WTC11 (cell line): ENCODE measurements around the gene SPTAN1. TPM values are rescaled to one million over a fixed set of nuclear protein-coding genes. Genes with fewer than 3 reads are reported as not detected.

Source experiments
- ATAC-seq: fragments of 200-7000 bp; cut with Tn5 transposase; 2 replicates; pipeline ENCODE4 v1.10.0; 2021; ENCODE audit warnings: mild to moderate bottlenecking, moderate library complexity
- CTCF ChIA-PET: fragments of 300-600 bp; sonication (Branson Sonifier 250); formaldehyde crosslinking; loops from one replicate; lab custom pipeline; 2021; ENCODE audit warnings: antibody characterized with exemption; lab: Charles Lee
- POLR2A ChIA-PET: fragments of 350-600 bp; sonication (Branson Sonifier 250); formaldehyde crosslinking; loops from one replicate; lab custom pipeline; 2021; ENCODE audit warnings: antibody characterized with exemption; lab: Charles Lee
- DNase-seq: peaks from one replicate; pipeline ENCODE4 v3.0.0; 2021; ENCODE audit warnings: low spot score
- H3K27ac Mint-ChIP-seq: 2 replicates; pipeline ENCODE4 v1.8.0; 2021; ENCODE audit warnings: mixed read lengths
- H3K27me3 Mint-ChIP-seq: 2 replicates; pipeline ENCODE4 v1.8.0; 2021; ENCODE audit warnings: low read depth, mild to moderate bottlenecking, moderate library complexity, mixed read lengths
- H3K36me3 Mint-ChIP-seq: 2 replicates; pipeline ENCODE4 v1.8.0; 2021; ENCODE audit warnings: mixed read lengths
- H3K4me1 Mint-ChIP-seq: 2 replicates; pipeline ENCODE4 v1.8.0; 2022; ENCODE audit warnings: mixed read lengths
- H3K4me3 Mint-ChIP-seq: 2 replicates; pipeline ENCODE4 v1.8.0; 2021; ENCODE audit warnings: mild to moderate bottlenecking, moderate library complexity, mixed read lengths
- H3K9me3 Mint-ChIP-seq: 2 replicates; pipeline ENCODE4 v1.8.0; 2021; ENCODE audit warnings: mixed read lengths
- ATF1 ChIP-seq: sonication (generic); formaldehyde crosslinking; IDR thresholded peaks from 2 replicates; pipeline ENCODE4 v1.8.1; 2023; ENCODE audit warnings: mild to moderate bottlenecking, moderate library complexity, missing genetic modification reagents
- CREB1 ChIP-seq: sonication (generic); formaldehyde crosslinking; IDR thresholded peaks from 2 replicates; pipeline ENCODE4 v1.8.0; 2023; ENCODE audit warnings: mild to moderate bottlenecking, missing genetic modification reagents
- ELF4 ChIP-seq: sonication (generic); formaldehyde crosslinking; IDR thresholded peaks from 2 replicates; pipeline ENCODE4 v1.8.1; 2022; ENCODE audit warnings: low read depth, mild to moderate bottlenecking, moderate library complexity, missing genetic modification reagents
- FOXJ3 ChIP-seq: sonication (generic); formaldehyde crosslinking; IDR thresholded peaks from 2 replicates; pipeline ENCODE4 v1.9.0; 2021; ENCODE audit warnings: missing genetic modification reagents, mild to moderate bottlenecking, borderline replicate concordance
- FOXK1 ChIP-seq: sonication (generic); formaldehyde crosslinking; IDR thresholded peaks from 2 replicates; pipeline ENCODE4 v1.8.0; 2022; ENCODE audit warnings: mild to moderate bottlenecking, moderate library complexity, missing genetic modification reagents
- GTF2I ChIP-seq: fragments of 250-450 bp; sonication (Bioruptor Pico); conservative IDR thresholded peaks from 2 replicates; pipeline ENCODE4 v1.4.0; 2021; ENCODE audit warnings: mild to moderate bottlenecking
- JAZF1 ChIP-seq: fragments of 250-450 bp; sonication (Bioruptor Pico); IDR thresholded peaks from 2 replicates; pipeline ENCODE4 v1.9.0; 2021; ENCODE audit warnings: moderate library complexity, mild to moderate bottlenecking, inconsistent platforms
- JUN ChIP-seq: sonication (generic); formaldehyde crosslinking; IDR thresholded peaks from 2 replicates; pipeline ENCODE4 v1.8.0; 2023; ENCODE audit warnings: mild to moderate bottlenecking, missing genetic modification reagents
- MAX ChIP-seq: sonication (generic); formaldehyde crosslinking; IDR thresholded peaks from 2 replicates; pipeline ENCODE4 v1.8.0; 2022; ENCODE audit warnings: mild to moderate bottlenecking, missing genetic modification reagents
- NR1H2 ChIP-seq: sonication (generic); formaldehyde crosslinking; IDR thresholded peaks from 2 replicates; pipeline ENCODE4 v1.9.0; 2021; ENCODE audit warnings: mild to moderate bottlenecking, moderate library complexity, missing genetic modification reagents
- PRDM15 ChIP-seq: sonication (generic); formaldehyde crosslinking; IDR thresholded peaks from 2 replicates; pipeline ENCODE4 v1.8.0; 2022; ENCODE audit warnings: missing genetic modification reagents
- RELA ChIP-seq: sonication (generic); formaldehyde crosslinking; IDR thresholded peaks from 2 replicates; pipeline ENCODE4 v1.8.1; 2022; ENCODE audit warnings: missing genetic modification reagents, mild to moderate bottlenecking, borderline replicate concordance
- RORB ChIP-seq: fragments of 250-450 bp; sonication (Bioruptor Pico); IDR thresholded peaks from 2 replicates; pipeline ENCODE4 v1.9.0; 2021; ENCODE audit warnings: mild to moderate bottlenecking
- SOX15 ChIP-seq: fragments of 250-450 bp; sonication (Bioruptor Pico); IDR thresholded peaks from 2 replicates; pipeline ENCODE4 v1.9.0; 2021; ENCODE audit warnings: mild to moderate bottlenecking
- STAT6 ChIP-seq: sonication (generic); formaldehyde crosslinking; conservative IDR thresholded peaks from 2 replicates; pipeline ENCODE4 v1.8.1; 2023; ENCODE audit warnings: mild to moderate bottlenecking, low read depth, missing genetic modification reagents, moderate library complexity
- USF1 ChIP-seq: sonication (generic); formaldehyde crosslinking; IDR thresholded peaks from 2 replicates; pipeline ENCODE4 v1.8.0; 2022; ENCODE audit warnings: mild to moderate bottlenecking, missing genetic modification reagents
- ZMAT4 ChIP-seq: fragments of 250-450 bp; sonication (Bioruptor Pico); IDR thresholded peaks from 2 replicates; pipeline ENCODE4 v1.9.0; 2021; ENCODE audit warnings: mild to moderate bottlenecking
- ZNF263 ChIP-seq: sonication (generic); formaldehyde crosslinking; IDR thresholded peaks from 2 replicates; pipeline ENCODE4 v1.8.1; 2022; ENCODE audit warnings: low read depth, mild to moderate bottlenecking, moderate library complexity, missing genetic modification reagents
- ZNF396 ChIP-seq: fragments of 250-450 bp; sonication (Bioruptor Pico); IDR thresholded peaks from 2 replicates; pipeline ENCODE4 v1.8.0; 2021; ENCODE audit warnings: mild to moderate bottlenecking, moderate library complexity, borderline replicate concordance
- ZNF512 ChIP-seq: sonication (generic); formaldehyde crosslinking; IDR thresholded peaks from 2 replicates; pipeline ENCODE4 v1.8.1; 2022; ENCODE audit warnings: missing genetic modification reagents, borderline replicate concordance
- total RNA-seq: library from RNA; stranded (reverse); gene quantifications from 3 replicates; pipeline ENCODE4 v1.2.3, GENCODE V29; 2021

Gene SPTAN1
- total RNA-seq, 1 experiment from 2014 or later: 255 TPM

GRCh38 chr9:128638580-128638979 is 86.2 kb downstream of the SPTAN1 start:
- POLR2A ChIA-PET: interaction anchor here (0.6 kb wide), 1 partner anchor 24 kb away, joined by 3 read pairs; no protein-coding TSS in a partner anchor
- H3K36me3 Mint-ChIP-seq: peaks cover 23% of the 10 kb centered on the region
- CTCF ChIA-PET: interaction anchor here (0.7 kb wide), 1 partner anchor 191 kb away, joined by 3 read pairs; the partner anchor contains the start of gene SPOUT1
- TF ChIP-seq STAT6 (CRISPR knock-in tag) (no peak), ELF4 (CRISPR knock-in tag) (no peak), SOX15 (CRISPR knock-in tag) (no peak), RORB (CRISPR knock-in tag) (no peak), PRDM15 (no peak), ZNF512 (CRISPR knock-in tag) (no peak), ATF1 (CRISPR knock-in tag) (no peak), ZNF263 (CRISPR knock-in tag) (no peak), CREB1 (CRISPR knock-in tag) (no peak), FOXK1 (CRISPR knock-in tag) (no peak), JUN (CRISPR knock-in tag) (no peak), FOXJ3 (CRISPR knock-in tag) (no peak), GTF2I (no peak), RELA (no peak), NR1H2 (CRISPR knock-in tag) (no peak), JAZF1 (no peak), MAX (CRISPR knock-in tag) (no peak), ZMAT4 (CRISPR knock-in tag) (no peak), ZNF396 (CRISPR knock-in tag) (no peak), USF1 (CRISPR knock-in tag) (no peak)
- no peak overlapping the region for H3K27ac Mint-ChIP-seq
- no peak for DNase-seq
- no peaks in the 10 kb centered on the region for H3K27me3 Mint-ChIP-seq
- no peak for ATAC-seq
- no peak overlapping the region for H3K4me3 Mint-ChIP-seq
- H3K4me1 Mint-ChIP-seq: peaks cover 3% of the 10 kb centered on the region; the same call in 1 of the 2 replicates
- no peaks in the 10 kb centered on the region for H3K9me3 Mint-ChIP-seq
